HG03442 (cell line): ENCODE results near the gene PAIP2B.

ENCODE experiments used
- ATAC-seq: cut with Tn5 transposase; IDR thresholded peaks from one replicate; pipeline ENCODE4 v1.9.1; 2021; ENCODE audit warnings: mild to moderate bottlenecking, moderate library complexity; ENCODE audit not compliant: unreplicated experiment

Gene PAIP2B

GRCh38 chr2:71154798-71155197 lies 72.1 kb downstream of the PAIP2B start:
- peak; percentile 83 for ATAC-seq

GRCh38 chr2:71154279-71154678 lies 72.6 kb downstream of the PAIP2B start:
- ATAC-seq, result no peak

- no peak for ATAC-seq
Observed at GRCh38 chr2:71153585-71154224, 73.2 kb downstream of the PAIP2B start.

- ATAC-seq, result no peak
Observed at GRCh38 chr2:71151620-71152019, 75.3 kb downstream of the PAIP2B start.

- no peak for ATAC-seq
Observed at GRCh38 chr2:71150082-71150816, 76.7 kb downstream of the PAIP2B start.

- ATAC-seq, result no peak
Observed at GRCh38 chr2:71148506-71149063, 78.3 kb downstream of the PAIP2B start.

- ATAC-seq, result no peak
Observed at GRCh38 chr2:71143782-71144181, 83.1 kb downstream of the PAIP2B start.

GRCh38 chr2:71136174-71136573 lies 90.7 kb downstream of the PAIP2B start:
- ATAC-seq, result no peak

- ATAC-seq, result no peak
Observed at GRCh38 chr2:71133603-71134002, 93.3 kb downstream of the PAIP2B start.
